HG03520 (cell line): ENCODE results near the gene ADAMTS9.

ENCODE experiments used
- ATAC-seq: cut with Tn5 transposase; IDR thresholded peaks from one replicate; pipeline ENCODE4 v1.9.1; 2021; ENCODE audit warnings: mild to moderate bottlenecking, moderate library complexity; ENCODE audit not compliant: unreplicated experiment

The ADAMTS9 gene, protein sequence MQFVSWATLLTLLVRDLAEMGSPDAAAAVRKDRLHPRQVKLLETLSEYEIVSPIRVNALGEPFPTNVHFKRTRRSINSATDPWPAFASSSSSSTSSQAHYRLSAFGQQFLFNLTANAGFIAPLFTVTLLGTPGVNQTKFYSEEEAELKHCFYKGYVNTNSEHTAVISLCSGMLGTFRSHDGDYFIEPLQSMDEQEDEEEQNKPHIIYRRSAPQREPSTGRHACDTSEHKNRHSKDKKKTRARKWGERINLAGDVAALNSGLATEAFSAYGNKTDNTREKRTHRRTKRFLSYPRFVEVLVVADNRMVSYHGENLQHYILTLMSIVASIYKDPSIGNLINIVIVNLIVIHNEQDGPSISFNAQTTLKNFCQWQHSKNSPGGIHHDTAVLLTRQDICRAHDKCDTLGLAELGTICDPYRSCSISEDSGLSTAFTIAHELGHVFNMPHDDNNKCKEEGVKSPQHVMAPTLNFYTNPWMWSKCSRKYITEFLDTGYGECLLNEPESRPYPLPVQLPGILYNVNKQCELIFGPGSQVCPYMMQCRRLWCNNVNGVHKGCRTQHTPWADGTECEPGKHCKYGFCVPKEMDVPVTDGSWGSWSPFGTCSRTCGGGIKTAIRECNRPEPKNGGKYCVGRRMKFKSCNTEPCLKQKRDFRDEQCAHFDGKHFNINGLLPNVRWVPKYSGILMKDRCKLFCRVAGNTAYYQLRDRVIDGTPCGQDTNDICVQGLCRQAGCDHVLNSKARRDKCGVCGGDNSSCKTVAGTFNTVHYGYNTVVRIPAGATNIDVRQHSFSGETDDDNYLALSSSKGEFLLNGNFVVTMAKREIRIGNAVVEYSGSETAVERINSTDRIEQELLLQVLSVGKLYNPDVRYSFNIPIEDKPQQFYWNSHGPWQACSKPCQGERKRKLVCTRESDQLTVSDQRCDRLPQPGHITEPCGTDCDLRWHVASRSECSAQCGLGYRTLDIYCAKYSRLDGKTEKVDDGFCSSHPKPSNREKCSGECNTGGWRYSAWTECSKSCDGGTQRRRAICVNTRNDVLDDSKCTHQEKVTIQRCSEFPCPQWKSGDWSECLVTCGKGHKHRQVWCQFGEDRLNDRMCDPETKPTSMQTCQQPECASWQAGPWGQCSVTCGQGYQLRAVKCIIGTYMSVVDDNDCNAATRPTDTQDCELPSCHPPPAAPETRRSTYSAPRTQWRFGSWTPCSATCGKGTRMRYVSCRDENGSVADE (N-terminal part only)

GRCh38 chr3:64687781-64688604 is at the start of gene ADAMTS9:
Gene ADAMTS9, minus strand, starts transcription at chr3:64688000. Its CDS starts 343 bp downstream, at chr3:64687657.
- ATAC-seq, result no peak

GRCh38 chr3:64732576-64732975 is 44.8 kb upstream of the ADAMTS9 start:
- no peak for ATAC-seq

- ATAC-seq, result no peak
These were observed 42.9 kb upstream of the ADAMTS9 start for GRCh38 chr3:64730681-64731080.

GRCh38 chr3:64728994-64729393 is 41.2 kb upstream of the ADAMTS9 start:
- no peak for ATAC-seq

DNA sequence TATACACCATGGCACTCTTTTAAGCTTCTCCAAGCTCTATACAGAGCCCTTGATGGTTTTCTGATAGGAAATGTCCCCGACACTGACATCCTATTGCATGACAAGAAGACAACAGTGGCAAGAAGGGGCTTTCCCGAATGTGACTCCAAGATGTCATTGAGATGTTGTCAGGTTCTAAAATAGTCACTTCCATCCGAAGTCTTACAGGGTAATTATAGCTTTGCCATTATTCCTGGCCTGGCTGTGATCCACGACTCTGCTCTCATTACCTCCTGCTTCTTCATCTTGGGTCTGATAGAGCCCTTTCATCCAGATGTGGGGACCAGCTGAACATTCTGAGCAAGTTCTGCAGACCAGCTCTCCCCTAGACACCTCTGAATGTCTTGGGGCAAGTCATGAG is 40.6 kb upstream of the ADAMTS9 start:
- no peak for ATAC-seq

- ATAC-seq, result no peak
These were observed 38.8 kb upstream of the ADAMTS9 start for GRCh38 chr3:64726414-64727090.

DNA sequence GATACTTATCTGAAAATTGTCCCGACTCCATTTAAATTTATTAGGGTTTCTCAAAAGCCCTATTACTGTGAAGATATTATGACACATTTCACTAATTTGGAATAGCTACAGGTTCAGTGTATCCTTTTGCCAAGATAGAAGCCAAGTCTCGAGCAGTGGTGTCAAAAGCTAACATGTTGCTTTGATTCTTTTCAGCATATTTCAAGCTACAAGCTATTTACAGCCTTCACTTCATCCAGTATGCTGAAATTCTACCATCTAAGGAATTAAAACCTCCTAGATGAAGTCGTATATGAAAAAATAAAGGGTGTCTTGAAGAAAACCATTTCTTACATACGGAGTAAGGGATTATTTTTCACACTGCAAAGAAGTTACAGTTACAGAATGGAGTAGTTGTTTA is 31.2 kb upstream of the ADAMTS9 start:
- ATAC-seq, result no peak

GRCh38 chr3:64717872-64718613 is 30.2 kb upstream of the ADAMTS9 start:
- no peak for ATAC-seq

DNA sequence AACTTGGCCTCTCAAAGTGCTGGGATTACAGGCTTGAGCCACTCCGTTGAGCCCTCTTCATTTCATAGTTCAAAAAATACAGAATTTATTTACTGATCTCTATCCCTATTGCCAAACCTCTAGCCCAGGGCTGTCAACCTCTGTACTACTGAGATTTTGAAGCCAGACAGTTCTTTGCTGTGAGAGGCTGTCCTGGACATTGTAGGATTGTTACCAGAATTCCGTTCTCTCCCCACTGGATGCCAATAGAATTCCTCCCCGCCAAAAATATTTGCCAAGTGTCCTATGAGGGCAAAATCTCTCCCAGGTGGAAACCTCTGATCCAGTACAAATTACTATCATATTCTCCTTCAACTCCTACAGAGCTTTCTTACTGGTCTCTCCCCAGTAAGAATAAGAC is 29.6 kb upstream of the ADAMTS9 start:
- ATAC-seq, result no peak

DNA sequence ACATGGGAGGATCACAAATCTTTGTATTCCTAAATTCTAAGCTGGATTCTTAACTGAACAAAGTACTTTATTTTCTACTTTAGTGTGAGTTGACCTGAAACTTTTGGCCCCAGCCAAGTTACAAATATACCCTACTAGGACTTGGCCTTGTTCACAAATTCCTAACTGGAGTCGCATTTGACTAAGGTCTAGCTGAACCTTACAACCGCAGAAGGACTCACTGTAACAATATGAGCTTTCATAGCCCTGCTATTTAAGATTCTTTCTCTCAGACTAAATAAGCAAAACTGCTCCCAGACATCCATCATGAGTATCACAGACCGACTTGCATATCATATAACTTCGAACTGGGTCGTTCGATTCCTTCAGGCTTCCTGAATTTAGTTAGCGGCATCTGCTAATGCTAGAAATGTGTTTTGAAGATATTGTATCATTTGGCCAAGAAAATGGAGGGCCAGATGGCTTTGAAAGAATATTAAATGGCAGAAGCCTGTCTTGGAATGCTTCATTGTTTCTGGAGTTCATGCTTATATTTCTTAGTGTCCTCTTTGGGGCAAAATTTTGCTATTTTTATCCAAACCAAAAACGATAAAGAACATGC is 28.4 kb upstream of the ADAMTS9 start:
- ATAC-seq, result no peak

DNA sequence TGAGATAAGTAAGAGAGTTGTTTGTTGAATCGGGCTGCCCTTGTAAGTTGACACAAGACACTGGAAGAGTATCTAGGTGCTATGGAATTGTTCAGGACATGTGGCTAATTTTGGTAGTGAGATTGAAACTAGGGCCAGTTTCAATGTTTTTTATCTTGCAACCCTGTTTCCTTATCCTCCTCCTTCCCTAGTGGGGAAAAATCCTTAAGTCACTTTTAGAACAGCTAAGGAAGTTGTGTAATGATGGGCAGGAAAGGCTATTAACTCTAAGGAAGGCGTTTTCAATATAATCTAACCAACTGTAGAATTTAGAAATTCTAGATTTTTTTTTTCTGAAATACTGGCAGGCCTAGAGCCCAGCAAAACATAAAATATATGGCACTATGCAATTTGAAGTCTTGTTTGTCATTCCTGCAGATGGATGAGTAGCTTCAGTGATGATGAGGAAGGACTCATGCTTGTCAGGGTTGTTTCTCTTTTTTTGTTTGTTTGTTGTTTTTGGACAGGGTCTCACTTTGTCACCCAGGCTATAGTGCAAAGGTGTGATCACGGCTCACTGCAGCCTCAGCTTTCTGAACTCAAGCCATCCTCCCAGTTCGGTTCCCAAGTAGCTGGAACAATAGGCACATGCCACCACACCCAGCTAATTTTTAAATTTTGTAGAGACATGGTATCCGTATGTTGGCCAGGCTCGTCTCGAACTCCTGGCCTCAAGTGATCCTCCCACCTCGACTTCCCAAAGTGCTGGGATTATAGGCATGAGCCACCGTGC is 27.6 kb upstream of the ADAMTS9 start:
- no peak for ATAC-seq

- no peak for ATAC-seq
These were observed 20.7 kb upstream of the ADAMTS9 start for GRCh38 chr3:64708456-64708855.

DNA sequence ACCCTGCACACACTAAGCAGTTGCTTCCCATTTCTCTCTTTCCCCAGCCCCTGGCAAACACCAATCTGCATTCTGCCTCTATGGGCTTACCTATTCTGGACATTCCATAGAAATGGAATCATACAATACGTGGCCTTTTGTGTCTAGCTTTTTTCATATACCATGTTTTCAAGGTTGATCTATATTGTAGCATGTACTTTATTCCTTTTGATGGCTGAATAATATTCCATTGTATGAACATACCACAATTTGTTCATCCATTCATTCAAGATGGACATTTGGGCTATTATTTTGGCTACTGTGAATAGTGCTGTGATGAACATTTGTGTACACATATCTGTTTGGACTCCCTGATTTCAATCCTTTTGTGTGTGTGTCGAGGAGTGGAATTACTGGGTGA is 18.1 kb upstream of the ADAMTS9 start:
- ATAC-seq, result no peak

DNA sequence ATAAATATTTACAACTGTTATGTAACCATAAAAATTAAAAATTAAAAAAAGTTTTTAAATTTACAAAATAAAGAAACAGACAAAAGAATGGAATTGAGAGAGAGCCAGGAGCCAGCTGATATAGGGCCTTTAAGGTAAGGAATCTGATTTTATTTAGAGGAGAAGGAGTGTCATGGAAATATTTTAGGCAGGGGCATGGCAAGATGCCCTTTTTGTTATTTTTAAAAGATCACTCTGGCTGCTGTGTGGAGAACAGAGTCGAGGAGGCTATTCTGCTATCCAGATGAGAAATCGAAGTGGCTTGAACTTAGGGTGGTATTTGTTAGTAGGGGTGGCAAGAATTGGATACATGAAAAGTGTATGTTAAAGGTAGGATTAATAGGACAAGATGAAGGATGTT is 9.1 kb upstream of the ADAMTS9 start:
- ATAC-seq, result no peak

DNA sequence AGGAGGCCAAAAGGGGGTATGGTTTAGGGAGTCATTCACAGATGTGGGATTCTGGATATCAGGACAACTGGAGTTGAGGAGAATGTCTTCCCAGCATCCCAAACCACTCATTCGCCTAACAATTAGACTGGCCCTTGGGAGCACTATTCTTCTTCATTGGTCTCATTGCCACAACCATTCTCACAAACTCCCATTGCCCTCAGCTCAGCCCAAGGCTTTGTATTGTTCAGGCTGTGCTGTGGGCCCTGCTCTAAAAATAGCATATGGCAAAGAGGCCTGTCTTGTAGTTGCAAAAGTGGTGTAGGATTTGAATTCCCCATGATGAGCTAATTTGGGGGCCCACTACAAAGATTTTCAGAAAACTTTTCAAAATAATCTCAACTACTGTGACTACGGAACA is 6.3 kb upstream of the ADAMTS9 start:
- no peak for ATAC-seq

- ATAC-seq, result no peak
These were observed 5.2 kb upstream of the ADAMTS9 start for GRCh38 chr3:64693031-64693430.

DNA sequence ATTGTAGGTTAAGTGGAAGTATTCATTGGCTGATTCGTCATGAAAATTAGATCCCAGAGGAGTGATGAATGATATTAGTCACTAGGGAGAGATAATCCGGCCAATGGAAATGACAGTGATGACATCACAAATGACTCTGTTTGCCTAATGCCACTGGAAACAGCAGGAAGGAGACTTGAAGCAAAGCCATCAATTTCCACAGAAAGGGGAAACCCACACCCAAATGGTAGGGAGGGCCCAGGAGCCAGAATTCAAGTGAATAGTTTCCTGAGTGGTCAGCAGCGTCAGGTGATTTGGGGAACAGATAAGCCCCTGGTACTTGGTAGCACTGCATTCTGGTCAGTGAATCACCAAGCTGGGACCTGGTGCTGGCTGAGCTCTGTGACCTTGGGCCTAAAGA is 3.3 kb upstream of the ADAMTS9 start:
- no peak for ATAC-seq
